LNCAP (cell line): ENCODE results near the gene SPHK2.

Experiments used
- CTCF ChIP-seq: fragments of 450-650 bp; IDR thresholded peaks from 2 replicates; pipeline ENCODE4 v1.5.1; 2017; ENCODE audit warnings: mild to moderate bottlenecking

The SPHK2 gene

GRCh38 chr19:48615231-48616040 is 3.9 kb upstream of the SPHK2 start:
- TF ChIP-seq CTCF: no peak

GRCh38 chr19:48616041-48616436 is 3.3 kb upstream of the SPHK2 start:
- no peak for TF ChIP-seq CTCF

- no peak for TF ChIP-seq CTCF
Observed at GRCh38 chr19:48616491-48617056, 2.7 kb upstream of the SPHK2 start.

- TF ChIP-seq CTCF: 0 out of 2 replicates have a peak, but pooled peaks have one; percentile 7
Observed at GRCh38 chr19:48617146-48617937, 2.0 kb upstream of the SPHK2 start.

GRCh38 chr19:48618278-48618915 is 909 bp upstream of the SPHK2 start:
- no peak for TF ChIP-seq CTCF

- TF ChIP-seq CTCF: no peak
Observed at GRCh38 chr19:48619692-48620585, 633 bp downstream of the SPHK2 start.
